Limb (tissue), 2 donors: Measurements from ENCODE around the gene LEMD1.

Source experiments
- DNase-seq, 2 donors: peaks; one replicate each; pipeline ENCODE4 v3.0.0-alpha.2; 2016; ENCODE audit errors: extremely low spot score in 2 of 2

LEMD1 gene

DNA sequence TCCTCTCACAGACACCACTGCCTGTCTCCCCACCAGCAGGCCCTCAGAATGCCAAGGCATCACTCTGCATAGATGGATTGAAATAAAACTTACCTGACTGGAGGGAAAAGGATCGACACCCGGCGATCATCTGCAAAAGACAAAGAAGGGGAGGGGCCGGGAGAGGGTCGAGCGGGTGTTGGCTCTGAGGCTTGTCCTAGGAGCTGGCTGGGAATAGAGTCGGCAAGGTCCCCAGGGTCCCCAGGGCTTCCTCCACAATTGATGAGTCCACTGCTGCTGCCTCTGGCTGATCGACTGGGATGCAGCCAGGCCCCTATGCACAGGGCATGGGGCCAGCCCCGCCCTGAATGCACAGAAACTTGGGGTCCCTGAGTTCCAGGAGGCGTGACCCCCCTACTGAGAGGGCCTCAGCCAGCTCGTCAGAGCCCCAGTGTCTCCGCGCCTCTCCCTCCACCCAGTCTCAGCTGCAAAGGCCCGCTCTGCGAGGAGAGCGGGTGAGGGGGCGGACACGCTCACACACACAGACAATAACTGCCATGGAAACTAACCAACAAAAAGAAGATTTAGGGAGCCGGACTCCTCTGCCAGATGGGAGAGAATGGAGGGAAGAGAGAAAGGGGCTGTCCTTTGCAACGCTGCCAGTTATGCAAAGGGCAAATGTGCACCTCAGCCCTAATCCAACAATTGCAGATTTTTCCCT lies 65.3 kb downstream of the LEMD1 start, which contains the start of gene KLHDC8A:
TSS of gene KLHDC8A (minus strand) at position 483 of the 700 bp plus-strand sequence. CDS start 13,318 bp downstream, outside the sequence.
- DNase-seq = peak; percentile 74

DNA sequence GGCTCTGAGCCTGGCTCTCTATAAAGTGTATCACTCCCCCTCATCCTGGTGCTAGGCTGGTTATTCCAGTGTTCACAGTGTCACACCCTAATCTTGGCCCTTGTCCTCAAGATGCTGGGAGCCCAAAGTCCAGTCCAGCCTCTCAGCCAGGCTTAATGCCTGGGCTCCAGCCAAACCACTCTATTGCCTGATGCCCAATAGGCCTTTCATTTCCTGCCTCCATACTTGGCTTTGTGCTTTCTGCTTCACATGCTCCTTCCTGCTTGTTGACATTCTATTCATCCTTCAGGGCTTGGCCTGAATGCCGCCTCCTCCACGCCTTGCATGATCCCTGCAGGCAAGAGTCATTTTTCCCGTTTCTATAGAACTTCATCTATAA lies 66.8 kb downstream of the LEMD1 start:
- no peak for DNase-seq

DNA sequence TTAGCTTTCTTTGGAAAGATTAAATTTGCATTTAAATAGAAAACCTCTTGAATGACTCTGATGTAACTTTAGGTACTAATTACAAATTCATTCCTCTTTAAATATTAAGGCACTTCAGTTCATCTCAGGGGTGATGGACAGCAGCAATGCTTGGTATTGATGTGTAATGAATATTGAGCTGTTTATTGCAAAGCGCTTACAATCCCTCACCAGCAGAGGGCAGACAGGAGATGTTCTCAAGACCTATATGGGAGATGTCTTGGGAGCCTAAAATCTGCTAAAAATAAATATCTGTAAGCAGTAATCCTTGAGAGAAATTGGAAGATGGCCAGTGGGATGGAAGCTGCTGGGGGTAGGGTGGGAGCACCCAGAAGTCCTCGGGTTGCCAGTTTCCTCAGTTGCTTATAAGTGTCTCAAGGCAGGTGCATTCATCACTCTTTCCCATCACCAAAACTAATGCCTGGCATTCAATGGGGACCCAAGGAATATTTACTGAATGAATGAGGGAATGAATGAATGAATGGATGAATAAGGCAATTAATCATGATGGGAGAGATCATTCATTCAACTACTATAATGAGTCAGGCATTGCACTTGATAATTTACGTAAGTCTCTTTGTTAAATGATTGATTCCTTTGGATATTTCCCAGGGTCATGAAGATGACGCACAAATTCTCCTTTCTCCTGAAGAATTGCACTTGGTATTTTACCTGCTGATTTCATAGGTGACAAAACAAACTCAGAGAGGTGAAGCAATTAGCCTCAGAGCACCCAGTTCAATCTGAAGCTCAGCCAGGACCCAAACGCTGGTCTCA lies 67.4 kb downstream of the LEMD1 start:
- peak; percentile 69 to 75 for DNase-seq

DNA sequence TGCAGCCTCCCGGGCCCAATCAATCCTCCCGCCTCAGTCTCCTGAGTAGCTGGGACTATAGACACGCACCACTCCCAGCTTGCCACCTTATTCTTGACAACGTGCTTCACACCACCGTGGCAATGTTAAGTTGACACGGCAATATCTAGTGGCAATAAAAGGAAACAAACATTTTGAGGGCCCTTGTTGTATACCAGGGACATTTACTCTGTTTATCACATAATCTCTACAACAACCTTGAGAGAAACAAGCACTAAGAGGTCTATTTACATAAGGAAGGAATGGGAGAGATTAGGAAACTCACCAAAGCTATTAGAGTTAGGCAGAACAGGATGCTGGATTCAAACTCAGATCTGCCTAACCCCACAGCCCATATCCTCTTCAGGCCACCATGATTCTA lies 68.2 kb downstream of the LEMD1 start:
- DNase-seq = no peak

DNA sequence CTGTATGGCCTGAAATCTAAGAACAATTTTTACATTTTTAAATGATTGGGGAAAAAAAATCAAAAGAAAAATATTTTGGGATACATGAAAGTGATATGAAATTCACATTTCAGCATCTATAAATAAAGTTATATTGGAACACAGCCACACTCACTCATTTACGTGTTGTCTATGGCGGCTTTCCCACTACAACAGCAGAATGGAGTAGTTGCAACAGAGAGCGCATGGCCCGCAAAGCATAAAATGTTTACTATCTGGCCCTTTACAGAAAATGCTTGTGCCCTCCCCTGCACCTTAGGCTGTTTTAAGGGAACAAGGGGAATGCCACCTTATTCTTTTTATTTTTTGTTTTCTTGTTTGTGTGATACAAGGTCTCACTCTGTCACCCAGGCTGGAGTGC lies 68.7 kb downstream of the LEMD1 start:
- no peak for DNase-seq

DNA sequence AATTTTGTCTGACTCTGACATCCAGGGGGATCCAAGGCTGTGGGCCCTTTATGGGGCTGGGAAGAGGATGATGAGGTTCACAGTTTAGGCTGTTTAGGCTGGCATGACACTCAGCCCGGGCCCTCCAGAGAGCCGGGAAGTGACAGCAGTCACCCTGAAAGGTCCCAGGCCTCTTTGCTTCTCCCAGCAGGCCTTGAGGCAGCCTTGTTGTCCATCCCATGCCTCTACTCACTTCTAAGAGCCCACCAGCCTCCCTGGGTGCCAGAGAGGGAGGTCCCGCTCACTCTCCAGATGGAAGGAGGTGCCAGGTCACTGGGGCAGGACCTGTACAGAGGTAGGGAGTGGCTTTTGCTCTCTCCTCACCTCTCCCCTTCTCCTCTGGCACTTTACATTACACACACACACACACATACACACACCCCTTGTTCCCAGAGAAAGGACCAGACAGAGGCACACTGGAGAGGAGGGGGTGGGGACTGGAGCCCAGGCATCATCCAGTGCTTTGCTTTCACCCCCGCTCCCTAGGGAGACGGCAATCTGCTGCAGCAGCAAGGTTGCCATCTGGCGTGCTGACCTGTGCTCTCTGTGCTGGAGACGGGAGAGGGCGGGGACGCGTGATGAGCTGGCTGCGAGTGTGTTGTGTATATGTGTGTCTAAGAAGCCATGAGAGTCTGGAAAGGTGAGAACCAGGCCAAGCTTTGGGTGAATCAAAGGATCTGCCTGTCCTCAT lies 69.7 kb downstream of the LEMD1 start:
- DNase-seq = peak in 1 of 2 donors; percentile 62

DNA sequence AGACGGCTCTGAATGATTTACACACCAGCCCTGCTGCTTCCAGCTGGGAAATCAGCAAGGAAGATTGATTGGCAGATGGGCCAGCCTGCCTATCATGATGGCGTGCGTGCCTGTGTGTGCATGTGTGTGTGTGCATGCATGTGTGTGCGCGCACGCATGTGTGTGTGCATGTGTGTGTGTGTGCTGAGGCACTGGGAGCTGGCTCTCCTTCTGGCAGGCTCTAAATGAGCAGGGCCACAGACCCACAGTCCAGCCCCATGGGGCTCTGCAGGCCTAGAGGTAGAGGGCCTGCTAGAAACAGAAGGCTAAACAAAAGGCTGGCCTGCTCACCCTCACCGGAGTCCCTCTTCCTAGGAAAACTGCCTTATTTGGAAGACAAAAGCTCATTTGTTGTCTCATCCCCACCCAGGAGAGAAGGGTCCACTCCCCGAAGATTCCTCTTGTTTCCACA lies 71.1 kb downstream of the LEMD1 start:
- peak in 1 of 2 donors; percentile 53 for DNase-seq

DNA sequence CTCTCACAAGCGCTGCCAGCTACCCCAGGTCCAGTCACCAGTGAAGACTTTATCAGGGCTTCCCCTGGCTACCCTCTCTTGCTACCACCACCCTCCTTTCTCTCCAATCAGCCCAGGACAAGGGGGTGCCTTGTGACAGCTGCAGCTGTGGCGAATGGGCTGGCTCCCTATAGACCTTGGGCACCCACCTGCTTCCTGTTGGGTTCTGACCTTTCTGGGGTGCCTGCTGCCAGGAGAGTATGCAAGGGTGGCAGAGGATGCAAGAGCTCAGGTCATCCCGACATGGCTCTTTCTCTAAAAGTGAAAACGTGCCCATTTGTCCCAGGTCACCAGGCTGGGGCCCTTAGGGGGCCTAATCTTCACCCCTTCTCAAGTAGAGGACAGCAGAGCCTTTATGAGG lies 71.7 kb downstream of the LEMD1 start:
- DNase-seq = no peak

DNA sequence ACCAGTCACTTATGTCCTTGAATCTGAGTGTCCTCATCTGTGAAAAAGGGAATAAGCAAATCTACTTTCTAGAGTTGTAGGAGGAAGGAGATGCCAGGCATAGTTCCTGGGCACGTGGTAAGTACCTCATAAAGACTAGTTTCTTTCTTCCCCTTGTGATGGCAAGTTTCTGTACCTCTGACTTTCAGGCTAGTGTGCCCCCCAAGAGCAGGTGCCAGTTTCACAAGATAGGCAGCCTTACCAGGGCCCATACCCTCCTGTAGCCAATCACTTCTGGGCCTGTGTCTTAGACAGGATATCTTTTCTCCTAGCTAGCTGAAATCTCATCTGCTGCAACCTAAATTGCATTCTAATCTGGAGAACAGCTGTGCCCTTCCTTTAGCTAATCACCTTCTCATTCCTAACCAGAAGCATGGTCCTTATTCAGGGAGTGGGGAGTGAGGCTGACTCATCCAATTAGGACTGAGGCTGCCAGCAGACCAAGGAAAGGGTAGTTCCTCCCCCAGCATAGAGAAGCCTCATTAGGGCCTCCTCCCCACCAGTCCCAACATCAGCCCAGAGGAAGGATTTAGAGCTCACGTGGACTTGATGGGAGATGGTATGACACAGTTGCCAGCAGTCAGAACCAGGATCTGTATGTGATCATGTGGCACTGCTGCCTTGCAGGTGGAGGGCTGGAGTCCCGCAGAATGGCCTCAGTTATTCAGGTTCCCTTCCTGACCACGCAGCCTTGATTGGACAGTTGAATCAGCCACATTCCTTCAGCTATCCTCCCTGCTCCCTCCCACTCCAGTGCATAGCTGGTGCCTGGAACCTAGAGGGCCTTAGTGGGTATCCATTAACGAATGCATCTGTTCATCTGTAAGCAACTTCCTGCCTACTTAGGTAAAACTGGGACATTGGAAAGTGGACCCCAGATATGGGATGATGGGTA lies 73.0 kb downstream of the LEMD1 start:
- no peak for DNase-seq

DNA sequence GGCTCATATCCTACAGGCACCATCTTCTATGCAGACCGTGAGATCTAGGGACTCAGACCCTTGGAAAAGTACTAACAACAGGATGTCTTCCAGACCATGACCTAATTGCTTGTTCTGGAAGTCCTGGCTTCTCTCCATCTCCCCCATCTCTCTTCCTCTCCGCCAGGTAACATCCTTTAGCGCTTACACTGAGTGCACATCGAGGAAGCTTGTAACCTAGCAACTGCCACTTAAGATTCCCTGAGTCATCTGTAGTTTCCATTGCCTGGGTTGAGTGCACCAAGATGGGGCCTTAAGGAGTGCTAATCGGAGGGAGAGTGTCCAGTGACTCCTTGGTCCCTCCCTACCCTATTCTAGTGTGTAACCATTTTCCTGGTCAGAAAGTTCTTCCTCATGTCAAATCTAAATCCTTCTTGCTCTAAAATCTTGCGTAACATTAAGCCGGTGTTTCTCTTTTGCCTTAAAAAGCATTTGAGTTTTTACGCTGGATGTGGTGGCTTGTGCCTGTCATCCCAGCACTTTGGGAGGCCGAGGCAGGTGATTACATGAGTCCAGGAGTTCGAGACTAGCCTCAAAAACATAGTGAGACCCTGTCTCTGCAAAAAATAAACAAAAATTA lies 74.8 kb downstream of the LEMD1 start:
- DNase-seq = no peak

DNA sequence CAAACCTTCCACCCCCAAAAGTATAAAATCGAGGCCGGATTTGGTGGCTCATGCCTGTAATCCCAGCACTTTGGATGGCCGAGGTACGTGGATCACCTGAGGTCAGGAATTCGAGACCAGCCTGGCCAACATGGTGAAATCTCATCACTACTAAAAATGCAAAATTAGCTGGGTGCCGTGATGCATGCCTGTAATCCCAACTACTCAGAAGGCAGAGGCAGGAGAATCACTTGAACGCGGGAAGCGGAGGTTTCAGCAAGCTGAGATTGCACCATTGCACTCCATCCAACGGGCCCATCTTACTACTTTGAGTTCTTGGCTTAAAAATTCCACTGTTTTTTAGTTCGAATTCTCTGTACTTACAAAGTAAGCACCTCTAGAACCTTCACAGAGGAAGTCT lies 76.1 kb downstream of the LEMD1 start:
- no peak for DNase-seq

DNA sequence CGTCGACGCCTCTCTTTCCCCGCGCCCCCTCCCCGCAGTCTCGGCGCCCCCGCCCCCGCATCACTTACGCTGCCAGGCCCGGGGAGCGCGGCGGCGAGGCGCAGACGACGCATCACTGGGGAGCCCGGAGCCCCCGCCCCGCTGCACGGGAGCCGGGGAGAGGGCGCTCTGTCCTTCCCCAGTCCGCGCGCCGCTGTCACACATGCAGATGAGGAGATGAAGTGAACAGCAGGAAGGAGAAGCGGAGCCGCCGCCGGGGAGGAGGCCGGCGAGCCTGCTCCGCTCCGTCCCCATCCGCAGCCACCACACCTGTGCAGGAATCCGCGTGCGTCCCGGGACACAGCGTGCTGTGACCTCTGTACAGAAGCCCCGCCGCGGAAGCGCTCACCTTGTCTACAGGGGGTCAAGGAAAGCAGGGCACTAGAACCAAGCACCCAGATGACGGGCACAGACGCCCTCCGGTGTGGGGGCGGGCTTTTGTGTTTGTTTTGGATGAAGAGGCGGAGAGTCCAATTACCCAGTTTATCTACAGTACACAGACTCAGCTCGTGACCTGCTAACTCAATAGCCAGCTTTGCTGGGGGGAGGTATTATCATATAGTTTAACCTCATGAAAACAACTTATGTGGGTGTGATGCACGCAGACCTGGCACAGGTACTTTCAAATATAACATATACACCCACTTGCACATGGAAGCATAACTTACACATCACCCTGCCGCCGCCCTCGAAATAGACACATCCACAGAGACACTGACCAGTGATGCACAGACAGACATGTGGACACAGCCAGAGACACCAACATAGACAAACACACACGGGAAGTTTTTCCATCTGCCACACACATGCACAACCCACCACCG lies 77.6 kb downstream of the LEMD1 start:
- DNase-seq = peak in 1 of 2 donors; percentile 63

DNA sequence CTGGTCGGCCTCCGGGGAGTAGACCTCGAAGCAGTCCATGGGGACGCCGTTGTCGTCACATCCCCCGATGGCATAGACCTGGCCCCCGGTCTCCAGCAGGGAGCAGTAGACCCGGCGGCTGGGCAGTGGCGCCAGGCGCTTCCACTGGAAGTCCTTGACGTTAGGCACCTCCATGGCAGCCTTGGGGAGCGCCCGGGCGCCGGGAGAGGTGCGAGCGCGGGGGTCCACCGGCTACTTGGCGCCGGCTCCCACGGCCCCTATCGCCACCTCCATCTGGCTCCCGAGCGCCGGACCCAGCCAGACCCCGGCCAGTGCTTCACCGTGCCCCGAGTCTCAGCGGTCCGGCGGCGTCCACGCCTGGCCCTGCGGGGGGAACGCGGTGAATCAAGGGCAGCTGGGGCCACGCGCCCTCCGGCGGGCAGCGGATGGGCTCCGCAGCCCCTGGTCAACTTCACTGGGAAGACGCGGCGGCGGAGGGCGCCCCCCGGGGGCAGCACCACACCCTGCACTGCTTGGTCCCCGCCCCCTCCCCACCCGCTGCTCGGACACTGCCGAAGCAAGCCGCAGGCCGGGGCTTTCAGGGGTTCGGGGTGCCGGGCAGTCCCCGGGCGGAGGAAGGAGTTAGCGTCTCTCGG lies 78.3 kb downstream of the LEMD1 start:
- peak in 1 of 2 donors; percentile 57 for DNase-seq

DNA sequence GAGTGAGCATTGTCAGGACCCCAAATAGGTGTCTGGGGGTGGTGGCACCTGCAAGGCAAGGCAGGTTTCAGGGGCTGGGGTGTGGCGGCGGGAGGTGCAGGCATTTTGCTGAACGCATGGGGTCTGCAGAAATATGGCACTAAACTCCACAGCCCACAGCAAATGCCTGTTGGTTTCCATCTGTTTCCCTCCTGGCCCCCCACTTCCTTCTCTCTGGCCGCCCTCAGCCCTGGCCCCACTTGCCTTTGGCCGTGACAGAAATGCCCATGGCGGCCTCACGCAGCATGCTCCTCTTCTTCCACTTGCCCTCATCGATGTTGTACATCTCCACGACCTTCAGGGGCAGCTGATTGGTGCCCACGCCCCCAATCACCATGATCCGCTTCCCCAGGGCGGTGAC lies 78.9 kb downstream of the LEMD1 start:
- DNase-seq = no peak

DNA sequence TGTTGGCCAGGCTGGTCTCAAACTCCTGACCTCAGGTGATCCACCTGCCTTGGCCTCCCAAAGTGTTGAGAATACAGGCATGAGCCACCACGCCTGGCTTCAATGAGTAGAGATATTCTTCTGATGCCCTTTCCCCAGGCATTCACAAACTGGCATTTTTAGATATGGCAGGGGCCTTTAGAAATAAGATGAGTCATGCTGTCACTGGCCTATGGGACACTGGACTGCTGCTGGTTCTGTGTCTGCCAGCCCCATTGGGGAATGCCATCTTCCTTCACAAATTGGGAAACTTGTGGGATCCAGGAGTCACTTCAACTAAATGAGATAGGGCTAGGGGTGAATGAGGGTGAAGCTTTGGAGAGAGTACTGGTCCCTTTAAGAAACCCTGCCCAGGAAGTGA lies 81.2 kb downstream of the LEMD1 start:
- DNase-seq = no peak

DNA sequence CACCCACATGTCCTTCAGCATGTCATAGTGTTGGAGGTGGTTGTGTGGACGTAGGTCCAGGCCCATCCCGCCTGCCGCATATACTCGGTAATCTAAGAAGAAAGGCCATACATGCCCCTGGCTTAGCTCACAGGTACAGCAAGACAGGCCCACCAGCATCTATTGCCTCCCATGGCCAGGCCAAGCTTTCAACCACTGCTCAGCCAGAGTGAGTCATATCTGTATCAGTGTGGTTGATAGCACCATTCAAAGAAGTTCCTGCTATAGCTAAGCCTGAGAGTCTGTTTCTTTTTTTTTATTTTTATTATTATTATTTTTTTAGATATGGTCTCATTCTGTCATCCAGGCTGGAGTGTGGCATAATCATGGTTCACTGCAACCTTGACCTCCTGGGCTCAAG lies 82.1 kb downstream of the LEMD1 start:
- no peak for DNase-seq

DNA sequence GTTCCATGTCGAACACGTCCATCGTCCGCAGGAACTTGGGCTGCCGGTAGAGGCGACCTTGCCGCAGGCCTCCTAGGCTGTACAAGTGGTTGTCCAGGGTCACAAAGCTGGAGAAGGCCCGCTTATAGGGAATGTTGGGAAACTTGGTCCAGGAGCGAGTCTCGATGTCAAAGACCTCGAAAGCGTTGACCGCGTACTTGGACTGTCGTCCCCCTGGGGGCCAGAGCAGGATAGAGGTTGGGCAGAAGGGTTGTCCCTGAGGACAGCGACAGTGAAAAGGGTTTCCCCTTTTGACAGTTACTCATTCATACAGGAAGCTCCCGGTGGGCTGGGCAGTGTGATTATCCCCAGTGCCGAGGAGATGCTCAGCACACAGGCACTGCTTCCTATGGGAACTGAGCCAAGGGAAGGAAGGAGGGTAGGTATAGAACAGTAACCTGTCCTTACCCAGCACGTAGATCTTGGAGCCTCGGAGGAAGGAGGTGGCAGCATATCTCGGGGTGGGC lies 82.6 kb downstream of the LEMD1 start:
- DNase-seq = no peak

DNA sequence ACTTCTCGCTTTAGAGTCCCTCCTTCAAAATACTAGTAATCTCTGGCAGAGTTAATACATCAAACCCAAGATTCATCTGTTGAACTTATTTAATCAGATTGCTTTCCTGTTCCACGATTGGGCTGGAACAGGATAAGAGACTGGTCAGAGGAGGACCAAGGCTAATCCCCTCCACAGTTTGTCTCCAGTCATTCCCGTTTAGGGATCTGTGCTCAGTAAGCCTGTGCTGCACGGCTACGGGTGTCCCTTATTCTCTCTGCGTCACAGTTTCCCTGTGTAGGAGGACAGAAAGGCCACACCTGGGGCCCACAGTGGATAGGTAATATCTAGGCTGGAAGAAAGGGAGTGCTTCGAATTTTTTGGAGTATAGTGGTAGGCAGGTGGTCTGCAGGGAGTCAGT lies 83.8 kb downstream of the LEMD1 start:
- no peak for DNase-seq

DNA sequence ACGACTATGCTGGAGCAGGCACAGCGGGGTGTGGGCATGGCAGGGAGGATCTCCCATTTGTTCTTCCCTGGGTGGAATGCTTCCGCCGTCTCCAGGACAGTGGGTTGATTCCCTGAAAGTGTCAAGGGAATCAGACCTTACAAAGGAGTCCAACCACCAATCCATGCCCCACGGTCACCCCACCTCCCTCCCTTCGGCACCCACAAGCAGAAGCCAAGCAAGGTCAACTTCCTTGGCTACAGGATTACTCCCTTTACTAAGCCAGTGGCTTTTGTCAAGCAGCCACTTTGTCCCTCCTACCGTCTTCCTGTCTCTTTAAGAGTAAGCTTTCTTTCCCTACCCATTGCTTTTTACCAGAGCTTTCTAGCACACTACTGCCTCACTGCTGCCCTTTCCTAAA lies 84.4 kb downstream of the LEMD1 start:
- DNase-seq = no peak
